ENCODE results near the gene PTPRZ1.

The PTPRZ1 gene

DNA sequence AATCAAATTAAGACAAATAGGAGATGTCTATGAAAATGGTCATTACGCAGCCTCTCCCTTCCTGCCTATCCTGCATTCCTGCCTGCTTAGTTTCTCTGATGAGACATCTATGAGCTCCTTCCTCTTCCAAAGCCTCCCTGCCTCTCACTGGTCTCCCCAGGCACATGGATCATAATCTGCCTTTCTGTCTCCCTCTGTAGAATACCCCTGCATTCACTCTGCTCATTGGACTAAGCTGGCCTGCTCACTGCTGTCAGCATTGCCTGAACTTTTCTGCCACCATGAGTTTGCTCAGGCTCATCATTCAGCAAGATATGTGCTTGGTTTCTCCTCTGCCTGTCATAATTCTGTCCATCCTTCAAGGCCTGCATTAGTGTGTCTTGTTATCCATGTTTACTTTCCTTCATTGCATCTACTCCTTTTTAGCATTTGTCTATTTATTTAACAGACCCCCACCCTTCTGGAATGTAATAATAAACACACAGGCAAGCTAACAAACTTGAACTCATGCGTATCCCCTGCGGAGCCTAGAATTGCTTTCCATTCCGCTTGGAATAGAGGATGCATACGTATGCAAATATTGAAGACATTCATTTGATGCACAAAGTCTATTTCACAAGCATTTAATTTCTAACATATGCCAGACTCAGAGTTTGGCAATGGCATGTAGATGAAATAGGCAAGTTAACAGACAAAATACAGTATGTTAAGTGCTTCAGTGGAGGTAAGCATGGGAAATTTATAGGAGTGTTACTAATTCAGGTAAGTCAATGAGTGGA is 88.3 kb downstream of the PTPRZ1 start:
- DNase-seq (ENCODE audit: low read depth): no peak
- TF ChIP-seq CTCF (IDR thresholded peaks at IDR 0.05; ENCODE audit: low read depth, low read length, missing control alignments): no peak
- H3K4me3 ChIP-seq (ENCODE audit: low read depth, low read length): no peak overlapping the region

GRCh38 chr7:121966276-121966934 is 93.4 kb downstream of the PTPRZ1 start:
- TF ChIP-seq CTCF (IDR thresholded peaks at IDR 0.05; ENCODE audit: low read depth, low read length, missing control alignments): no peak
- no peak for DNase-seq (ENCODE audit: low read depth)
- H3K4me3 ChIP-seq (ENCODE audit: low read depth, low read length): no peak overlapping the region

GRCh38 chr7:121966935-121967332 is 94.0 kb downstream of the PTPRZ1 start:
- no peak for TF ChIP-seq CTCF (IDR thresholded peaks at IDR 0.05; ENCODE audit: low read depth, low read length, missing control alignments)
- DNase-seq (ENCODE audit: low read depth): no peak
- H3K4me3 ChIP-seq (ENCODE audit: low read depth, low read length): no peak overlapping the region

- no peak overlapping the region for H3K4me3 ChIP-seq (ENCODE audit: low read depth, low read length)
- DNase-seq (ENCODE audit: low read depth): no peak
- TF ChIP-seq CTCF (IDR thresholded peaks at IDR 0.05; ENCODE audit: low read depth, low read length, missing control alignments): no peak
Observed at GRCh38 chr7:121985476-121986030, 112.6 kb downstream of the PTPRZ1 start.

GRCh38 chr7:121992068-121992467 is 119.1 kb downstream of the PTPRZ1 start:
- TF ChIP-seq CTCF (IDR thresholded peaks at IDR 0.05; ENCODE audit: low read depth, low read length, missing control alignments): no peak
- DNase-seq (ENCODE audit: low read depth): no peak
- no peak overlapping the region for H3K4me3 ChIP-seq (ENCODE audit: low read depth, low read length)

- peak; percentile 36 for DNase-seq (ENCODE audit: low read depth)
Observed at GRCh38 chr7:121994625-121995410, 121.9 kb downstream of the PTPRZ1 start.

More at GRCh38 chr7:121994625-121995410, 121.9 kb downstream of the PTPRZ1 start:
- peak; percentile 64 for TF ChIP-seq CTCF (IDR thresholded peaks at IDR 0.05; ENCODE audit: low read depth, low read length, missing control alignments)
- H3K4me3 ChIP-seq (ENCODE audit: low read depth, low read length): no peak overlapping the region

All from GM12864 (cell line).